SJCRH30 (cell line): ENCODE results near the gene GADD45G. TPM values are rescaled to one million over a fixed set of nuclear protein-coding genes. Genes with fewer than 3 reads are reported as not detected.
A peak's percentile ranks its signal among the peaks of the same experiment; 100 is the strongest.

Experiments used
- DNase-seq, 2 experiments: peaks; one replicate each; pipeline ENCODE4 v3.0.0-alpha.2; 2015 to 2020
- H3K27ac ChIP-seq: fragments of 250-450 bp; sonication (Bioruptor Pico); 2 replicates; pipeline ENCODE4 v1.5.1; 2020; ENCODE audit warnings: mild to moderate bottlenecking, moderate library complexity
- H3K27me3 ChIP-seq: fragments of 250-450 bp; sonication (Bioruptor Pico); 2 replicates; pipeline ENCODE4 v1.5.1; 2020; ENCODE audit warnings: mild to moderate bottlenecking, moderate library complexity
- H3K36me3 ChIP-seq: fragments of 250-450 bp; sonication (Bioruptor Pico); 2 replicates; pipeline ENCODE4 v1.5.1; 2020; ENCODE audit warnings: mild to moderate bottlenecking, moderate library complexity
- H3K4me1 ChIP-seq: fragments of 250-450 bp; sonication (Bioruptor Pico); 2 replicates; pipeline ENCODE4 v1.5.1; 2020; ENCODE audit warnings: mild to moderate bottlenecking, moderate library complexity
- H3K4me3 ChIP-seq: fragments of 250-450 bp; sonication (Bioruptor Pico); 2 replicates; pipeline ENCODE4 v1.5.1; 2020; ENCODE audit warnings: mild to moderate bottlenecking, moderate library complexity
- H3K9me3 ChIP-seq: fragments of 250-450 bp; sonication (Bioruptor Pico); replicated peaks from 2 replicates; pipeline ENCODE4 v1.5.1; 2020; ENCODE audit warnings: mild to moderate bottlenecking, moderate library complexity
- total RNA-seq: library from RNA; depleted of rRNA; stranded (reverse); fragments of >200 nt; shearing (Covaris generic); gene quantifications from 2 replicates; pipeline ENCODE4 v1.2.3, GENCODE V29; 2014; rRNA removed

Gene GADD45G
- total RNA-seq: 23.2 and 23.5 TPM in 2 replicates

- no peaks in the 10 kb centered on the region for H3K9me3 ChIP-seq
- peaks cover 14% of the 10 kb centered on the region for H3K4me1 ChIP-seq
- peak; percentile 95 to 97 for DNase-seq
- H3K36me3 ChIP-seq: peaks cover 19% of the 10 kb centered on the region
- H3K4me3 ChIP-seq: peak within 1 kb of the TSS; percentile 97
- peak within 1 kb of the TSS; percentile 76 for H3K27ac ChIP-seq
- no peaks in the 10 kb centered on the region for H3K27me3 ChIP-seq
Measured at GRCh38 chr9:89604729-89605464, at the start of gene GADD45G. TSS of gene GADD45G (plus strand) at chr9:89605012. CDS start at chr9:89605122, 110 bp downstream.

GRCh38 chr9:89555036-89555415, 49.8 kb upstream of the GADD45G start:
- DNase-seq: no peak
- H3K27ac ChIP-seq: no peak overlapping the region
- peaks cover 7% of the 10 kb centered on the region; the same call in 1 of the 2 replicates for H3K27me3 ChIP-seq
- no peaks in the 10 kb centered on the region for H3K9me3 ChIP-seq
- H3K4me1 ChIP-seq: no peaks in the 10 kb centered on the region
- H3K4me3 ChIP-seq: no peak overlapping the region
- H3K36me3 ChIP-seq: no peaks in the 10 kb centered on the region

GRCh38 chr9:89555451-89556375, 49.1 kb upstream of the GADD45G start:
- Histone ChIP-seq H3K36me3 (no peaks in the 10 kb centered on the region), H3K4me1 (no peaks in the 10 kb centered on the region), H3K27me3 (peaks cover 5% of the 10 kb centered on the region; the same call in 1 of the 2 replicates), H3K9me3 (no peaks in the 10 kb centered on the region), H3K27ac (no peak overlapping the region), H3K4me3 (no peak overlapping the region)
- DNase-seq: no peak

GRCh38 chr9:89558196-89558899, 46.5 kb upstream of the GADD45G start:
- no peak for DNase-seq
- H3K27ac ChIP-seq: no peak overlapping the region

GRCh38 chr9:89558948-89559347, 45.9 kb upstream of the GADD45G start:
- Histone ChIP-seq H3K27me3 (peaks cover 4% of the 10 kb centered on the region; the same call in 1 of the 2 replicates), H3K4me1 (no peaks in the 10 kb centered on the region), H3K27ac (no peak overlapping the region), H3K9me3 (no peaks in the 10 kb centered on the region), H3K4me3 (no peak overlapping the region), H3K36me3 (no peaks in the 10 kb centered on the region)
- no peak for DNase-seq

More at GRCh38 chr9:89558196-89558899, 46.5 kb upstream of the GADD45G start:
- no peak overlapping the region for H3K4me3 ChIP-seq
- H3K36me3 ChIP-seq: no peaks in the 10 kb centered on the region
- peaks cover 4% of the 10 kb centered on the region; the same call in 1 of the 2 replicates for H3K27me3 ChIP-seq
- H3K4me1 ChIP-seq: no peaks in the 10 kb centered on the region
- no peaks in the 10 kb centered on the region for H3K9me3 ChIP-seq

- Histone ChIP-seq H3K4me1 (no peaks in the 10 kb centered on the region), H3K27me3 (no peaks in the 10 kb centered on the region; the same call in 1 of the 2 replicates), H3K27ac (no peak overlapping the region), H3K9me3 (no peaks in the 10 kb centered on the region), H3K4me3 (no peak overlapping the region), H3K36me3 (no peaks in the 10 kb centered on the region)
- no peak for DNase-seq
Measured at GRCh38 chr9:89562186-89562814, 42.5 kb upstream of the GADD45G start.

GRCh38 chr9:89563571-89564345, 41.1 kb upstream of the GADD45G start:
- H3K4me3 ChIP-seq: no peak overlapping the region
- no peaks in the 10 kb centered on the region for H3K4me1 ChIP-seq
- no peak overlapping the region for H3K27ac ChIP-seq
- H3K27me3 ChIP-seq: no peaks in the 10 kb centered on the region
- DNase-seq: no peak
- no peaks in the 10 kb centered on the region for H3K9me3 ChIP-seq
- H3K36me3 ChIP-seq: no peaks in the 10 kb centered on the region

- no peaks in the 10 kb centered on the region for H3K4me1 ChIP-seq
- H3K27me3 ChIP-seq: no peaks in the 10 kb centered on the region
- H3K36me3 ChIP-seq: no peaks in the 10 kb centered on the region
- peak; percentile 75 to 84 for DNase-seq
- H3K9me3 ChIP-seq: no peaks in the 10 kb centered on the region
- H3K4me3 ChIP-seq: no peak overlapping the region
- H3K27ac ChIP-seq: no peak overlapping the region
Measured at GRCh38 chr9:89564346-89564878, 40.4 kb upstream of the GADD45G start.

GRCh38 chr9:89567649-89568048, 37.2 kb upstream of the GADD45G start:
- no peak overlapping the region for H3K4me3 ChIP-seq
- H3K36me3 ChIP-seq: no peaks in the 10 kb centered on the region
- H3K27me3 ChIP-seq: no peaks in the 10 kb centered on the region
- DNase-seq: no peak
- no peaks in the 10 kb centered on the region for H3K9me3 ChIP-seq
- H3K27ac ChIP-seq: no peak overlapping the region
- no peaks in the 10 kb centered on the region for H3K4me1 ChIP-seq

- Histone ChIP-seq H3K9me3 (0 out of 2 replicates have a peak, but pooled peaks cover 4% of the 10 kb centered on the region), H3K27me3 (no peaks in the 10 kb centered on the region), H3K4me3 (no peak overlapping the region), H3K4me1 (no peaks in the 10 kb centered on the region; the same call in 1 of the 2 replicates), H3K36me3 (no peaks in the 10 kb centered on the region), H3K27ac (no peak overlapping the region)
- DNase-seq: no peak
Measured at GRCh38 chr9:89574309-89574708, 30.5 kb upstream of the GADD45G start.

GRCh38 chr9:89576404-89576839, 28.4 kb upstream of the GADD45G start:
- no peaks in the 10 kb centered on the region; the same call in 1 of the 2 replicates for H3K4me1 ChIP-seq
- H3K9me3 ChIP-seq: 0 out of 2 replicates have a peak, but pooled peaks cover 4% of the 10 kb centered on the region
- H3K36me3 ChIP-seq: no peaks in the 10 kb centered on the region
- H3K27ac ChIP-seq: no peak overlapping the region
- H3K27me3 ChIP-seq: no peaks in the 10 kb centered on the region
- DNase-seq: peak; percentile 62 to 86
- H3K4me3 ChIP-seq: no peak overlapping the region

GRCh38 chr9:89577363-89577762, 27.4 kb upstream of the GADD45G start:
- no peak for DNase-seq
- H3K36me3 ChIP-seq: no peaks in the 10 kb centered on the region
- H3K27ac ChIP-seq: no peak overlapping the region
- 0 out of 2 replicates have a peak, but pooled peaks cover 4% of the 10 kb centered on the region for H3K9me3 ChIP-seq
- no peaks in the 10 kb centered on the region for H3K27me3 ChIP-seq
- no peaks in the 10 kb centered on the region; the same call in 1 of the 2 replicates for H3K4me1 ChIP-seq
- no peak overlapping the region for H3K4me3 ChIP-seq

- Histone ChIP-seq H3K4me1 (no peaks in the 10 kb centered on the region; the same call in 1 of the 2 replicates), H3K27me3 (no peaks in the 10 kb centered on the region), H3K27ac (no peak overlapping the region), H3K4me3 (no peak overlapping the region), H3K36me3 (no peaks in the 10 kb centered on the region), H3K9me3 (0 out of 2 replicates have a peak, but pooled peaks cover 4% of the 10 kb centered on the region)
- DNase-seq: no peak
Measured at GRCh38 chr9:89579741-89580385, 24.9 kb upstream of the GADD45G start.
